GM19099 (cell line): ENCODE data around the gene FUT2.

Source experiments
- POLR2A ChIP-seq: IDR thresholded peaks from 3 replicates; pipeline ENCODE4 v1.6.1; 2011; ENCODE audit warnings: low read depth; ENCODE audit not compliant: insufficient read length; ENCODE audit errors: extremely low read depth

The FUT2 gene

DNA sequence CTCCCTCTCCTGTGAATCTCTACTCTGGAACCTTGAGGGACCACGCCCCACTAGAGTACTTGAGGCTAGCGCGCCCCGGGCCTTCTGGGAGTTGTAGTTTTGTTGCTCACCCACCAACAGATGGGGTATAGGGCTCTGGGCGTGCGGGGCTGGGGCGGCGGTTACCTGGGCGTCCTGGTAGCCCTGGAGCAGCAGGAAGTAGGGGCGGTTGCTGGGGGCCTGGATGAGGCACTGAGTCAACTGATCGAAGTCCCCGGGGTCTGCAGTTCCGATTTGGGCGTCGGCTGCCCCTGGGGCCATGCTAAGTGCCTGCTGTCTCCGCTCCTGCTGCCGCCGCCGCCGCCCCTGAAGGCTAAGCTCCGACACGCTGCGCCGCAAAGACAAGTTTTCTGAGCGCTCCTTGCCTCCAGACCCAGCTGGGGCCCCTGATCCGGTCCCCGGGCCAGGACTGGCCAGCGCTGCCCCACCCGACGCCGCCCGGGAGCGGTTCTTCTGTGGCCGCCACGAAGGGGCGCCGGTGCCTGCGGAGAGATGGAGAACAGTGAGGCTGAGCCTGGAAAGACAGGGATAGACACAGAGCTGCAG lies 39.4 kb downstream of the FUT2 start:
- no peak for TF ChIP-seq POLR2A

DNA sequence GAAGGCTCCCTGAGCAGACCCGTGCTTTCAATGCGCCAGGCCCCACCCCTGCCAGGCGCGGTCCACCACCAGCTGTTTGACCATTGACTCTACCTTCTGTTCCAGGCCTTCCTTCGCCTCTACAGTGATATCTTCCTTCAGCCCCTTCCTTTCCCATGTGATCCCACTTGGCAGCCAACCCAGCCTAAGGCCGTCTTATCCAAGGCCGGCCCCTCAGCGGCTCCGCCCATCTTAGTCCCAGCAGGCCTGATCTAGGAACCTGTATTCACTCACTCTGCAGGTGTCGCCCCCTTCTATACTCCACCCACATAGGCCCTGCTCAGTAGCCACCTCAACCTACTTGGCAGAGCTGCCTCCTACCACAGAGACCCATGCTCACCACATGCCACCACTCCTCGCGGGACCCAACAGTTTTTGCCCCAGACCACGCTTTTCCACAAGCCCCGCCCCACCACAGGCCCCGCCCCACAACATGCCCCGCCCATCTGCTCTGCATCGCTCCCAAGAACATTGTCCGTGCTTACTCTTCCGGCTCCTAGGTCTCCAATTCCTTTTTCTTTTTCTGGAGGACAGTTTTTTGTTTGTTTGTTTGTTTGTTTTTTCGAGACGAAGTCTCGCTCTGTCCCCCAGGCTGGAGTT lies 41.7 kb downstream of the FUT2 start:
- TF ChIP-seq POLR2A, result no peak

DNA sequence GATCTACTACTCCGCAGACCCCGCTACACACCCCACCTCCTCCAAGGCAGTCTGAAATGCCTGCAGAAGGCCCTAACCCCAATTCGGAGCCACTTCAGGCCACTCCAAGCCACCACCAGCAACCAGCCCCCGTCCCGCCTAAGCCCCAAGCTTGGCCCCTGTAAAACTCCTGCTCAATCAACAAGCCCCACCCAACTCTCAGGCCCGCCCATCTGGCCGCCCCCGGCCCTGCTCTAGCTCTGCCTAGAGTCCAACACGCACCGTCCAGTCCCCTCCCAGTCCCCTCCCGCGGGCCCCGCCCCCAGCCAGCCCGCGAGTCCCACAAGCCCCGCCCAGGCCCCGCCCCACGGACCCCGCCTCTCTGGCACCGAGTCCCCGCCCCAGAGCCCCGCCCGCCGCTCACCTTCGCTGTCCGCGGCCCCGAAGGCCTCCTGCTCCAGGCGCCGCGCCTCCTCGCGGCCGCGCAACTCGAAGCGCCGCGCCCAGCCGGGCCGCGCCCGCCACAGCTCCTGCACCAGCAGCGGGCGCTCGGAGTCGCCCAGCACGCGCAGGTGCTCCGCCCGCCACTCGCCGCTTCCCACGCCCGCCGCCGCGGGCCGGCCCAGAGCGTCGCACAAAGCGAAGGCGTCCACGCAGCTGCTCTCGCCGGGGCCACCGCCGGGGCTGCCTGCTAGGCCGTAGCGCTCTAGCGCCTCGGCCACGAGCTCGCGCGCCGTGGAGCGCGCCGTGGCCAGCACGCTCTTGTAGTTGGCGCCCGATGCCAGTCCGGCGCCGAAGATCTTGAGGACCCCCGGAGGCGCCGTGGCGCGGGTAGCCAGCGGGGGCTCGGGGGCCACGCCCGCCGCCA lies 43.0 kb downstream of the FUT2 start:
- peak; percentile 18 for TF ChIP-seq POLR2A

DNA sequence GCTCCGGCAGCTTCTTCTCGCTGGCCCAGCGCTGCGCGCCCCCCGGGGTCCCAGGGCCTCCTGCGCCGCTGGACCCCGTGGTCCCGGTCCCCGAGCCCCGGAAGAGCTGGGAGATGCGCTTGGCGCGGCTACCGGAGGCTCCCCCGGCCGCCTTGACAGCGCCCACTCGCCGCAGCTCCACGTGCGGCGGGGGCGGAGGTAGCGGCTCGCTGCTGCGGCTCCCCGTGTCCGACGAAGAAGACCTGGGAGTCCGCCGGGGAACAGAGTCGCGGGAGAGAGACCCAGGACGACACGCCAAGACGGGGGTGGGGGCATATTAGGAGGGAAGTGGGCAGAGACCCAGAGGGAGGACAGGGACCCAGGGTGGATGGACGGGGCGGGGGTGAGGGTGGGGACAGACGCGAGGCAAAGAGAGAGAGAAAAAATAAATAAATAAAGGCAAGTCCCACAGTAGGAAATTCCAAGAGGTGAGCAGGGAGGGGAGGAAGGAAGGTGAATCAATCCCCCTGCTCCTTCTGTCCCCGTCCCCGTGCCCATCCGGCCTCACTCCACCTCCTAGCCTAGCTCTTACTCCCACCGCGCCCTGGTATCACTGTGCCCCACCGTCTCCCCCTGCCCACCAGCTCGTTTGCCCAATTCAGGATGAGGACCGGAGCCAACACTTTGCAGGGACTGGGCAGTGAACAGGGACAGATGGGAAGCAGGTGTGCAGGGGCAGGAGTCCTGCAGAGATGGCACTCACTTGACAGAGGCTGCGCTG lies 43.8 kb downstream of the FUT2 start:
- TF ChIP-seq POLR2A, result no peak

DNA sequence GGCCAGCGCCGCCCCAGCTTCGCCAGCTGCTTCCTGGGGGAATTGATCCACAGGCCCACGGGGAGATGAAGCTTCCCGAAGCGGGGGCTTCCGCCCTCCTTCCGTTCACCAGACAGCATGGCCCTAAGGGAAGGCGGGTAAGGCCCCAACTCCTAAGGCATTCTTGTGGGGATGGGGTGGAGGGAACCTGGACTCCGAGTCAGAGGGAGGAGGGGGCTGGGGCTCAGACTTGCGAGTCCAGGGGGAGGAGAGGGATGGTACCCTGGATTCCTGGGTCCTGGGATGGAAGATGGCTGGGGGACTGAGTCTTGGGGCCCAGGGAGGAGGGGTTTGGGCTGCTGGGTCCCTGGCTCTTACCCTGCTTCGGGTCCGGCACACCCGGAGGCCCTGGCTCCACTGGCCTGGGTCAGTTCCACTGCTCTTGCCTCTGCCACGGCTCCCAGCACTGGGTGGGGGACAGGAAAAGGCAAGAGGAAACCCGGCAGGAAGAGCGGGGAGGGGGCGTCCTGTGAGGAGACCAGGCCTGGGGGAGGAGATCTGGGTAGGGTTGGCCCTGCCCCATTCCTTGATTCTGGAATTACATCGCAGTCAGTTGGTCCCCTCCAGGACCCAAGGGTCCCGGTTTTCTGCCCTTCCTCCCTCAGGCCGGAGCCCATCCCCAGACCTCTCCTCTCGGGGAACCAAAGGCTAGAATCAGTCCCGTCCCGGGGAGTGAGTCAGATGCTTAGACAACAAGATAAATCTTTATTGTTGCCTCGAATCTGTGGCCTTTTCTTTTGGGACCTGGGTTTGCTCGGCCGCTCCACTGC lies 44.6 kb downstream of the FUT2 start, which contains the start of gene RASIP1:
RASIP1 (minus strand) TSS at position 447 of the 809 bp plus-strand sequence; CDS start at position 119, 328 bp downstream.
- TF ChIP-seq POLR2A, result no peak

DNA sequence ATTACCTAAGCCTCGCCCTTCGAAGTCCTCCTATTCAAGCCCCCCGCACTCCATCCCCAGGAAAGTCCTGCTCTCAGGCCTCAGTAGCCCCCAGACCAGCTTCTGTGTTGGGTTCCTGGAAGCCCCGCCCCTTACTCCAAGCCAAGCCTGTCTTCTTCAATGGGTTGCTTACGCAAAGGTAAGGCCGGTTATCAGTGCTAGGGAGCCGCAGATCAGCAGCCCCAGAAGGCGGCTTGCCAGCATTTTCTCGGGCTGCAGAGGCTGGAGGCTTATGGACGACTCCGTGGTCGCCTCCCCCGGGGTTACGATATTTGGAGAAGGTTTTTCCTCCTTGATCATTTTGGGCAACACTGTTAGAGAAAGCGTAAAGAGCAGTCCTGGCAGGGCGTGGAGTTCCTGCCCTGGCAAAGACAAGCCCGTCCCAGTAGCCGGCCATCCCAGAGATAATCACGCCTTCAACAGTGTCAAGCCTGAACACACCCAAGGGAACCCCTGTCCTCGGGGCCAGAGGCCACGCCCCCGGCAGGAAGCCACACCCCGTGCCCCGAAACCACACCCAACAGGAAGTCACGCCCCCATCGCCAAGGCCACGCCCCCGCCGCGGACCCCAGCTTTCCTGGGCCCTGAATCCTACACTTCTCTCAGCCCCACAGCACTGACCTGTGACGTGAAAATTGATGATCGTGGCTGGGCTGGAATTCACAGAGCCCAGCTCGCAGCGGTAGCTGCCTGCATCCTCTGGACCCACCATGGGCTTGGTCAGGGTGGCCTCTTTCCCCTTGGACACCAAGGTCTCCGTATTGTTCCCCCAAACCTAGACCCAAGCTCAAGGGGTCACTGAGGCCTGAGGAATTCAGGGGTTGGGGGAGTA lies 45.6 kb downstream of the FUT2 start:
- no peak for TF ChIP-seq POLR2A

DNA sequence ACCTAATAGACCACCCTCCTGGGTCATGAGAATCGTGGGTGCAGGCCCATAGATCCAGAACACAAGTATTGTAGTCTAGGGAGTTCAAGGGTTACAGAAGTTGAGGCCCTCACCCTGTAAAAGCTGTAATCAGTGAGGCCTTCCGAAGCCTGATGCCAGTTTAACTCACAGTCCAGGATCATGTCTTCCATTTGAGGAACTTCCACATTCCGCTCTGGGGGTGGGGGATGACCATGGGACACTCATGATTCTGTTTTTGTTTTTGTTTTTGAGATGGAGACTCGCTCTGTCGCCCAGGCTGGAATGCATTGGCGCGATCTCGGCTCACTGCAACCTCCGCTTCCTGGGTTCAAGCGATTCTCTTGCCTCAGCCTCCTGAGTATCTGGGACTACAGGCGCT lies 46.3 kb downstream of the FUT2 start:
- TF ChIP-seq POLR2A, result no peak

DNA sequence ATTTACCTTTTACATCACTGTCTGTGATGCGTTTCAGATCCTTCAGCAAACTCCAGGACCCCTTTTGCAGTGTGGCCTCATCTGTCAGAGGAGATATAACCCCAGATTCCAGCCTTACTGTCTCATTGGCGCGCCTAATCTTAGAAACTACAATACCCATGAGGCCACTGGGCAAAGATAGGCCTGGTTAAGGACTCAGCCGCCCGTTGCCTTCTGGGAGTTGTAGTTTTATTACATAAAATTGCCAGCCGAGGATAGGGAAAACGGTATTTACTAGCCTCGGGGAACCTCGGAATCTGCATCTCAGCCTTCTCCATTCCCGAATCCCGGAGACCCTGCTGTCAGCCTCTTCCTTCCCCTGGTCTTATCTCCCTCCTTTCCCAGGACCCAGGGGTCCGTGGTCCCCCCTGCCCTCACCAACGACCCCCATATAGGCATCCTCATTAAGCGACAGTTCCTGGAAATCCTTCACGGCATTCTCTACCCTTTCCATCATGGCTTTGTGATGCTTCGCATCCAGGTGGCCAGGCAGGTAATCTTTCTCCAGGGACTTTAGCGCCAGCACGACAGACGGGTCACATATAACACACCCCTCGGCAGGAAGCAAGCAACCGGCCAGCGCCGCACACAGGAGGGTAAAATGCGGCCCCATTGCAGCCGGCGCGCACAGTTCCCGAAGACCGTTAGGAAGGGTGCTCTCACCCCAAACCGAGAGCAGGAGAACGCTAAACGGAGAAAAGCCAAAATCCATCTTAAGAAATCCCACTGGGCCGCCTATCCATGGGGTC lies 49.6 kb downstream of the FUT2 start:
- TF ChIP-seq POLR2A, result no peak

DNA sequence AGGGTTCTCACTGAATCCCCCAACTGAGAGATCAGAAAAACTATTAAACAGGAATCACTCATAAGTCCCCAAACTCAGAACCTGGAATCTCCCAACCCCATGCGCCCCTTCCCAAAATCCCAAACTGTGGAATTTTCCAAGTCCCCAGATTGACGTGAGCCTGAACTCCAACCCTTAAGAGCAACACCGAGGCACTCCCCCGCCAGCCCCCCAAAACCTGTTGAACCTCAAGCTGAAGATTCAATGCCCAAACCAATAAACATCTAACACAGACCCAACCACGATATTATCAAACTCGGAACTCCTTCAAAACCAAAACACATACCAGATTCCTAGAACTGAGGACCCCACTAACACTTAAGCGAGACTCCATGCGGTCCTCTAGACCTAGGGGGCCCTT lies 50.3 kb downstream of the FUT2 start:
- TF ChIP-seq POLR2A, result no peak

DNA sequence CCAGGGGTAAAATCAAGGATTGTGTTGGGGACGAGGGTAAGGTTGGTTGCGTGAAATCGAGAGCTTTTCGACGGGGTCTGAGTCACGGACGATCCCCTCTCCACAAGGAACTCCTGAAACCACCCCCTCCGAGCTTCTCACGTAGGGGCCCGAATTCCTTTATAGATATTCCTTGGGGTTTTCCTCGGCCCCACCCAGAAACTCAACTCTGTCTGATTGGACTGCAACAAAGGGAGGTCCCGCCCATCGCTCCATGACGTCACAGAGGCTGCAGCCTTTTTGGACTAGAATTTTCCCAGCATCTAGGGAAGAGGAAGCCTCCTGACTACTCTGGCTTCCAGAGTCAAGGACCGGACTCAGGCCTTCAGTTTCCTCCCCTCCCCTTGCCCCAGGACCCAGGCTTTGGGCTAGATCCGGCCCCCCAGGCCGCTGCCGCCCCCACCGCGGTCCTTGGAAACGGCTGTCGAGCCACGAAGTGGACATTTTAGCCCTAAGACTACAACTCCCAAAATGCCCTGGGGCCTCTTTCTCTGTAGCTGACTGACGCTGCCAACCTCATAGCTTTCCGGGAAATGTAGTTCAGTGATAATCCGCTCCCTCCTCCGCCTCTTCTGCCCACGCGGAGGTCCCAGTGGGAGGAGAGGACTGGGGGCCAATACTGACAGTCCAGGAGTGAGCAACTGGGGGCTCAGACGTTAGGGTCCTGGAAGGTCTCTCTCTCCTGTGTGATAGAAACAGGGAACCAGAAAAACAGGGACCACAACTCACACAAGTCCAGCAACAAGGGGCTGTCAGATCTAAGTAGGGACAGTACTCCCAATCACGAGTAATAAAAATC lies 51.2 kb downstream of the FUT2 start, which contains the start of gene IZUMO1:
IZUMO1 (minus strand) TSS at position 172 of the 838 bp plus-strand sequence. CDS start 1,050 bp downstream, outside the sequence.
- no peak for TF ChIP-seq POLR2A

DNA sequence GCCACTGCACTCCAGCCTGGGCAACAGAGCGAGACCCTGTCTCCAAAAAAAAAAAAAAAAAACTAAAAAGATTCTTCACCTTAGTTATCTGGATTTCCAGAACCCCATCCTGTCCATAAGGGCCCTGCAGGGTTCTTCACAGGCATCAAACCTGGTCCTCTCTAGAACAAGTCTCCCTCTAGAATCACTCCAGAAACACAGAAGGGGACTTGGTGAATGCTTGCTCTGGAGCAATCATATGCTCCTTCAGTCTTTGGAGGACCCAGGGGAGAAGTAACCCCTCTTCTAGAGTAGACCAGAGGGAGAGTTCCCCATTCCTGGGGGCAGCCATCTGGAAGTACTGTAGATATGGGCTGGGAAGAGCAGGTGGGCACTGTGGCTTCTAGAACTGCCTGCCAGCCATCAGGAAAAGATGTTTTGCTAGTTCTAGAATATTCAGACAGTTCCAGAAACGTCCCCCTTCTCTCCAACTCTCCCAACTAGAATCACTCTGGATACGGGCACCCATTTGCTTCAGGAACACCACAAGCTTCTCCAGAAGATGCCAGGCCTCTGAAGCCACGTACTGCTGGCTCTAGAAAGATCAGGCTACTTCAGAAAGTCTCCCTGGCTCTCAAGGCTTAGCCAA lies 53.9 kb downstream of the FUT2 start:
- TF ChIP-seq POLR2A, result no peak
